ENCODE data around the gene DIAPH3. TPM values are rescaled to one million over a fixed set of nuclear protein-coding genes. Genes with fewer than 3 reads are reported as not detected.

The DIAPH3 gene
- total RNA-seq, 1 donor from 2014 or later: 0.32 TPM

- Histone ChIP-seq H3K27ac (no peak overlapping the region), H3K4me3 (no peak overlapping the region), H3K9me3 (no peaks in the 10 kb centered on the region), H3K27me3 (no peaks in the 10 kb centered on the region), H3K36me3 (no peaks in the 10 kb centered on the region), H3K4me1 (no peaks in the 10 kb centered on the region)
- DNase-seq (ENCODE audit: low spot score in 2 of 2): no peak
- intact Hi-C loops (cut with DNase I): no loop called here
- TF ChIP-seq, protein P1, sequence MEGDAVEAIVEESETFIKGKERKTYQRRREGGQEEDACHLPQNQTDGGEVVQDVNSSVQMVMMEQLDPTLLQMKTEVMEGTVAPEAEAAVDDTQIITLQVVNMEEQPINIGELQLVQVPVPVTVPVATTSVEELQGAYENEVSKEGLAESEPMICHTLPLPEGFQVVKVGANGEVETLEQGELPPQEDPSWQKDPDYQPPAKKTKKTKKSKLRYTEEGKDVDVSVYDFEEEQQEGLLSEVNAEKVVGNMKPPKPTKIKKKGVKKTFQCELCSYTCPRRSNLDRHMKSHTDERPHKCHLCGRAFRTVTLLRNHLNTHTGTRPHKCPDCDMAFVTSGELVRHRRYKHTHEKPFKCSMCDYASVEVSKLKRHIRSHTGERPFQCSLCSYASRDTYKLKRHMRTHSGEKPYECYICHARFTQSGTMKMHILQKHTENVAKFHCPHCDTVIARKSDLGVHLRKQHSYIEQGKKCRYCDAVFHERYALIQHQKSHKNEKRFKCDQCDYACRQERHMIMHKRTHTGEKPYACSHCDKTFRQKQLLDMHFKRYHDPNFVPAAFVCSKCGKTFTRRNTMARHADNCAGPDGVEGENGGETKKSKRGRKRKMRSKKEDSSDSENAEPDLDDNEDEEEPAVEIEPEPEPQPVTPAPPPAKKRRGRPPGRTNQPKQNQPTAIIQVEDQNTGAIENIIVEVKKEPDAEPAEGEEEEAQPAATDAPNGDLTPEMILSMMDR (IDR thresholded peaks at IDR 0.05): no peak
Observed at GRCh38 chr13:59982631-59983382, 180.9 kb downstream of the DIAPH3 start.

DNA sequence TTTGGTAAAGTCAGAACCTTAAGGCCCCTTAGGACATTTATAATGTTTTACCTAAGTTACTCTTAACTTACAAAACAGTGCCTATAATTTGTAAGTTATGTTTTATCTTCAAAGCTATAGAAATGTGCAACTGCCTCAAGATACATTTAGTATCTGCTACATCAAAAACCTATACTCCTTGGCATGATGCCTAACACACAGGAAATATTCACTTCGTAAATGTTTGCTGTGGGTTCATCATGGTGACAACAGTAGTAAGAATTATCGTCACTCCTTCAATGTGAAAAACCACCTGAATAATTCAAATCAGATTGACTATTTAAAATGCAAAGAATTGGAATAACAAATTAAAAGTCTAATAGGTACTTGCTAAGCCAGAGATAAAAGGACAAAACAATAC is 184.1 kb downstream of the DIAPH3 start:
- TF ChIP-seq, protein P1 (IDR thresholded peaks at IDR 0.05): no peak
- H3K36me3 ChIP-seq: no peaks in the 10 kb centered on the region
- H3K4me1 ChIP-seq: no peaks in the 10 kb centered on the region
- no peaks in the 10 kb centered on the region for H3K27me3 ChIP-seq
- H3K9me3 ChIP-seq: no peaks in the 10 kb centered on the region
- no peak for DNase-seq (ENCODE audit: low spot score in 2 of 2)
- intact Hi-C loops (cut with DNase I): no loop called here
- H3K4me3 ChIP-seq: no peak overlapping the region
- H3K27ac ChIP-seq: no peak overlapping the region

DNA sequence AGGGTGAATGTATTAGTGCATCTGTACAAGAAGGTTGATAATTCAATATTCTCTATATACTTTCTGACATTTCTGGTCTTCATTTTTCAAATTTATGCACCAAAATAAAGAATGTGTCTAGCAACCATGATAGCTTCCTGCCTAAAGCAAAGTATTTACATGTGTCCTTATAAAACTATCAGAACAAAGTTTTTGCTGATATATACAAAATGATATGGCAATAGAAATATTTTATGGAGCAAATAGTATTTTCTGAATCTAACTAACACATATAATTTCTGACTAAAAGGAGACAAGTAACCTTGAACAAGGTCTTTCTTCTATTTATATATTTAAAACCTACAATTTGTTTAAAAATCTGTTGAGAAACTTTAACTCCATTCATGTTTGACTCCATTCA is 184.9 kb downstream of the DIAPH3 start:
- Histone ChIP-seq H3K9me3 (no peaks in the 10 kb centered on the region), H3K4me3 (no peak overlapping the region), H3K27me3 (no peaks in the 10 kb centered on the region), H3K27ac (no peak overlapping the region), H3K4me1 (no peaks in the 10 kb centered on the region), H3K36me3 (no peaks in the 10 kb centered on the region)
- TF ChIP-seq, protein P1 (IDR thresholded peaks at IDR 0.05): no peak
- no peak for DNase-seq (ENCODE audit: low spot score in 2 of 2)
- intact Hi-C loops (cut with DNase I): no loop called here

GRCh38 chr13:59976856-59977255 is 186.9 kb downstream of the DIAPH3 start:
- Histone ChIP-seq H3K4me3 (no peak overlapping the region), H3K4me1 (no peaks in the 10 kb centered on the region), H3K9me3 (no peaks in the 10 kb centered on the region), H3K36me3 (no peaks in the 10 kb centered on the region), H3K27me3 (no peaks in the 10 kb centered on the region), H3K27ac (no peak overlapping the region)
- DNase-seq (ENCODE audit: low spot score in 2 of 2): no peak
- TF ChIP-seq, protein P1 (IDR thresholded peaks at IDR 0.05): no peak
- intact Hi-C loops (cut with DNase I): no loop called here

GRCh38 chr13:59975807-59976435 is 187.8 kb downstream of the DIAPH3 start:
- Histone ChIP-seq H3K27ac (no peak overlapping the region), H3K4me1 (no peaks in the 10 kb centered on the region), H3K4me3 (no peak overlapping the region), H3K36me3 (no peaks in the 10 kb centered on the region), H3K27me3 (no peaks in the 10 kb centered on the region), H3K9me3 (no peaks in the 10 kb centered on the region)
- intact Hi-C loops (cut with DNase I): no loop called here
- no peak for DNase-seq (ENCODE audit: low spot score in 2 of 2)
- TF ChIP-seq, protein P1 (IDR thresholded peaks at IDR 0.05): no peak
